IPS-20b (cell line): ENCODE results near the gene CIC.

Experiments used
- H3K27ac ChIP-seq: one replicate; pipeline ENCODE4 v1.5.1; 2013; ENCODE audit warnings: low read length
- H3K27me3 ChIP-seq: 2 replicates; pipeline ENCODE4 v1.6.1; 2013; ENCODE audit warnings: mild to moderate bottlenecking, low read length, inconsistent platforms; ENCODE audit not compliant: insufficient read depth
- H3K36me3 ChIP-seq: 2 replicates; pipeline ENCODE4 v1.6.1; 2013; ENCODE audit warnings: low read depth, mild to moderate bottlenecking, inconsistent platforms, low read length, moderate library complexity; ENCODE audit not compliant: insufficient read depth
- H3K4me1 ChIP-seq: 2 replicates; pipeline ENCODE4 v1.6.1; 2013; ENCODE audit warnings: mild to moderate bottlenecking, control low read depth, inconsistent platforms, low read length, moderate library complexity; ENCODE audit not compliant: insufficient read depth
- H3K4me3 ChIP-seq: 2 replicates; pipeline ENCODE4 v1.5.1; 2013; ENCODE audit warnings: mild to moderate bottlenecking, low read length, inconsistent platforms
- H3K9ac ChIP-seq: 2 replicates; pipeline ENCODE4 v1.6.1; 2013; ENCODE audit warnings: low read depth, mild to moderate bottlenecking, inconsistent platforms, low read length, moderate library complexity
- H3K9me3 ChIP-seq: 2 replicates; pipeline ENCODE4 v1.6.1; 2013; ENCODE audit warnings: mild to moderate bottlenecking, low read depth, low read length, inconsistent platforms; ENCODE audit not compliant: insufficient read depth

CIC gene

DNA sequence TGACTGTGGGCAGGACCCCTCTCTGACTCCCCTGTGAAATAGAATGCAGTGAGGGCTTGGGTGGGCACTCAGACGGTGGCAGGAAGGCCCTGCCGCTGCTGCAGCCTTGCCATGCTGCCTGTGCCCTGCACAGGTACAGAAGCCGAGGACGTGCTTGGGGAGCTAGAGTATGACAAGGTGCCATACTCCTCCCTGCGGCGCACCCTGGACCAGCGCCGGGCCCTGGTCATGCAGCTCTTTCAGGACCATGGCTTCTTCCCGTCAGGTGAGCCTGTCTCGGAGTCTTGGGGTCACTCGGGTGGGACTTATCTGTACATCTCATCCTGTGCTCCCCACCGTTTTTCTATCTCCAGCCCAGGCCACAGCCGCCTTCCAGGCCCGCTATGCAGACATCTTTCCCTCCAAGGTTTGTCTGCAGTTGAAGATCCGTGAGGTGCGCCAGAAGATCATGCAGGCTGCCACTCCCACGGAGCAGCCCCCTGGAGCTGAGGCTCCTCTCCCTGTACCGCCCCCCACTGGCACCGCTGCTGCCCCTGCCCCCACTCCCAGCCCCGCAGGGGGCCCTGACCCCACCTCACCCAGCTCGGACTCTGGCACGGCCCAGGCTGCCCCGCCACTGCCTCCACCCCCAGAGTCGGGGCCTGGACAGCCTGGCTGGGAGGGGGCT is 25.6 kb downstream of the CIC start:
- H3K36me3 ChIP-seq = peaks cover 59% of the 10 kb centered on the region
- no peaks in the 10 kb centered on the region for H3K4me1 ChIP-seq
- H3K27ac ChIP-seq = no peak overlapping the region

DNA sequence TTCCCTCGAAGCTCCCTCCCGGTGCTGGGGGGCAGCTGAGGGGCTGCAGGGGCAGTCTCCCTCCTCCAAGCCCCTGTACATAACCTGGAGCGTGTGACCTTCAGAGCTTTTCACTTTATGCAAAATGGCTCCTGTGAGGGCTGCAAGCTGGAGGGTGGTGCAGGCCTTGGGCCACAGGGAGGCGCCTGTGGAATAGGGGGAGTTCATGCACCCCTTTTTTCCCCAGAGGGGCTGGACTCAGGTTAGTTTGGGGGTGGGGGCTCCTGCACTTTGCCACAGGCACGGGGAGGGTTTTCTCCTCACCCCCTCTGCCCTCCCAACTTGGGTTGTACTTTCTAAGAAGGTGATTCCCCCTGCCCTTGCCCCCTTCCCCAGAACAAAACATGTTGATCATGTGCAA is 26.3 kb downstream of the CIC start:
- no peaks in the 10 kb centered on the region for H3K4me1 ChIP-seq
- no peaks in the 10 kb centered on the region for H3K27me3 ChIP-seq
- H3K36me3 ChIP-seq = peaks cover 58% of the 10 kb centered on the region
- H3K4me3 ChIP-seq = no peak overlapping the region
- no peaks in the 10 kb centered on the region for H3K9me3 ChIP-seq
- no peak overlapping the region for H3K27ac ChIP-seq
- H3K9ac ChIP-seq = no peak overlapping the region

More for the DNA sequence above, 25.6 kb downstream of the CIC start:
- H3K27me3 ChIP-seq = no peaks in the 10 kb centered on the region
- H3K9ac ChIP-seq = no peak overlapping the region
- no peaks in the 10 kb centered on the region for H3K9me3 ChIP-seq
- H3K4me3 ChIP-seq = no peak overlapping the region

DNA sequence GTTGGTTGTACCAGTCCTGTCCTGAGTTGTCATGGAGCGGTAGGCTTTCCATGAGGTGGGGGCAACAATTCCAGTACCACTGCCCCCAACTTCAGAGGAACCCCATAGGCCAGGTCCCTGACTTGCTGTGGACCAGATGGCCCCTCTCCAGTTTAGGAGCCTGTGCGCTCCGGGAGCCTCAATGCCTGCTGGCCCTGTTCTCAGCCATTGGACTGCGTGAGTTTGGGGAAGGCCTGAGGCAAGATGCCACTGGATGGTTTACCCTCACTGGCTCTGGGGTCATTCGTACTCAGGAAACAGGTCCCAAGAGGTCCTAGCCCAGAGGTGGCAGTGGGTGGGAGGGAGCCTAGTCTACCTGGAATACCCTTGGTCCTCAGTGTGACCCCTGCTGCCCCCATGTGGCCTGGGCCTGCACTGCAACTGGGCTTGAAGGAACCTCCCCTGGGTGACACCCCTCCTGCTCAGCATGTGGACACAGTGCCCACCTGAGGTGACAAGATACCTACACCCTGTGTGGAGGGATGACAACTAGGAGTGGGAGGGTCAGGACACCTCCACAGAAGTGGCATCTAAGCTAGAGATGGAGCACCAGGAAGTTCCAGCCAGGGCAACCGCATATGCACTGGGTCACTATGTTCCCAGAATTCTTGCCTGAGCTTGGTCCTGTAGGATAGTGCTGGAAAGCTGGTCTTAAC is 26.9 kb downstream of the CIC start:
- H3K27ac ChIP-seq = no peak overlapping the region
- no peak overlapping the region for H3K4me3 ChIP-seq
- H3K9ac ChIP-seq = no peak overlapping the region
- H3K9me3 ChIP-seq = no peaks in the 10 kb centered on the region
- H3K27me3 ChIP-seq = no peaks in the 10 kb centered on the region
- H3K4me1 ChIP-seq = no peaks in the 10 kb centered on the region
- peaks cover 52% of the 10 kb centered on the region for H3K36me3 ChIP-seq

DNA sequence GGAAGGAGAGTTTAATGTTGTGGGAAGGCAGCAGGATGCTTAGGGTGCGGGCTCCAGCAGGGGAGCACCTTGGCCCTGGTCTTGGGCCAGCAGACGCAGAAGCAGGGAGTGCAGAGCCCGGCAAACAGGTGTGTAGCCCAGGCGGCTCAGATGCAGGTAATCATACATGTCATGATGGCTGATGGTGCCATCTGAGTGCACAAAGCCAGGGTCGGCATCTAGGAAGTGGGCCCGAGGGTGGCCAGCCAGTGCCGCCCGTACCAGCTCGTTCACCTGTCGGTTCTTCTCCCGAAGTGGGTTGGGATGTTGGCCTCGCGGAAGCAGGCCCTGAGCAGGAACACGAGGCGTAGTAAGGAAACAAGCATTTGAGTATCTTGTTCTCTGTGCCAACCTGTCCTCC is 28.0 kb downstream of the CIC start:
- Histone ChIP-seq H3K9me3 (no peaks in the 10 kb centered on the region), H3K4me1 (no peaks in the 10 kb centered on the region), H3K4me3 (no peak overlapping the region), H3K27ac (no peak overlapping the region), H3K9ac (no peak overlapping the region), H3K27me3 (no peaks in the 10 kb centered on the region), H3K36me3 (peaks cover 44% of the 10 kb centered on the region)

DNA sequence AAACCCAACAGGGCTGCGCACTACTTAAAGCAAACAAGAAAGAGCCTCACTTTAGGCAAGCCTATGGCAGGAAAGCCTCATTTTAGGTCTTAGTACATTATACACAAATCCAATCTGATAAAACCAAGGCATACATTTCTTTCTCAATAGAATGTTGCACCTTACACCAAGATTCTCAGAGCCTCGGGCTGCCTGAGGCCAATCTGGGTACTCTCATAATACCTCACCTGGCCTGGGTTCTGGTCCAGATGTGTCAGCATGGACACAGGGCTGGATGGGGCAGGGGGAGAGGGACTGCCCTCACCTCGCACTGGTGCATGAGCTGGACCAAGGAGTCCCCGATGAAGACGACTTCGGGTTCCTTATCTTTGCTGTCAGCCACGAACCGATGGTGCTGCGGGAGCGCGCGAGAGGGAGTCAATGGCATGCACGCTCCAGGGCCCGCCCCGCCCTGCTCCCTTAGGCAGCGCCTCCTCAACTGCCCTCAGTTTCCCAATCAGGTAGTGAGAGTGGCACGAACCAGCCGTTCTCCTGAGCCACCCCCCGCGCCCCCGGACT is 32.7 kb downstream of the CIC start, which contains the start of gene PRR19:
PRR19 (plus strand) TSS at position 487 of the 558 bp plus-strand sequence. CDS start 7,453 bp downstream, outside the sequence.
- Histone ChIP-seq H3K9ac (peak within 1 kb of the TSS; percentile 93), H3K4me3 (peak within 1 kb of the TSS; percentile 75), H3K27ac (peak within 1 kb of the TSS; percentile 92), H3K27me3 (no peaks in the 10 kb centered on the region), H3K4me1 (peaks cover 7% of the 10 kb centered on the region; the same call in 1 of the 2 replicates), H3K36me3 (peaks cover 16% of the 10 kb centered on the region), H3K9me3 (no peaks in the 10 kb centered on the region)

DNA sequence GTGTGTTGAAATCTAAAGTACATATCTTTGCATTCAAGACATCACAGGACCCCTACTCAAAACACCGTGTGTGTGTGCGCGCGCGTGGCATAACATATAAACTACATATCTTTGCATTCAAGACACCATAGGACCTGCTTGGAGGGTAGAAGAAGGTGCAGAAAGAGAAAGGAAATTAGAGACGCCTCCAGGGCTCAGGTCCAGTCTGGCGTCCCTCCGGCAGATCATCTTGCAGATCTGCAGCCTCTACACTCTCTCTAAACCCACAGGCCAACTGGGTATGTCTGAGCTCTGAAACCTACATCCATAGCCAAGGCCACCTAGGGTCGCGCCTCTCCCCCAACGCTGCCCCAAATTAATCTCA is 34.0 kb downstream of the CIC start:
- Histone ChIP-seq H3K27me3 (no peaks in the 10 kb centered on the region), H3K4me3 (peak overlapping the region; percentile 56; the same call in 1 of the 2 replicates), H3K9me3 (no peaks in the 10 kb centered on the region), H3K9ac (peak overlapping the region; percentile 93; the same call in 1 of the 2 replicates), H3K27ac (no peak overlapping the region), H3K4me1 (peaks cover 7% of the 10 kb centered on the region; the same call in 1 of the 2 replicates), H3K36me3 (peaks cover 11% of the 10 kb centered on the region)

DNA sequence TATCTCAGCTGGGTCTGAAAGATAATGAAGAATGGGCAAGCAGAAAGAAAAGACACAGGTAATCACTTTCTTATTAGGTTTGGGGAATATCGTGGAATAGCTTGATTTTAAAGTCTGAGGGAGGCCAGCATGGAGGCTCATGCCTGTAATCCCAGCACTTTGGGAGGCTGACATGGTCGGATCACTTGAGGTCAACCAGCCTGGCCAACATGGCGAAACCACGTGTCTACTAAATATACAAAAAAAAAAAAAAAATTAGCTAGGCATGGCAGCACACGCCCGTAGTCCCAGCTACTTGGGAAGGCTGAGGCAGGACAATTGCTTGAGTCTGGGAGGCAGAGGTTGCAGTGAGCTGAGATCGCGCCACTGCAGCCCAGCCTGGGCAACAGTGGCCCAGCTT is 34.8 kb downstream of the CIC start:
- peaks cover 7% of the 10 kb centered on the region; the same call in 1 of the 2 replicates for H3K4me1 ChIP-seq
- H3K9me3 ChIP-seq = no peaks in the 10 kb centered on the region
- H3K27ac ChIP-seq = no peak overlapping the region
- H3K4me3 ChIP-seq = no peak overlapping the region
- no peaks in the 10 kb centered on the region for H3K27me3 ChIP-seq
- no peak overlapping the region; the same call in 1 of the 2 replicates for H3K9ac ChIP-seq
- H3K36me3 ChIP-seq = peaks cover 8% of the 10 kb centered on the region

DNA sequence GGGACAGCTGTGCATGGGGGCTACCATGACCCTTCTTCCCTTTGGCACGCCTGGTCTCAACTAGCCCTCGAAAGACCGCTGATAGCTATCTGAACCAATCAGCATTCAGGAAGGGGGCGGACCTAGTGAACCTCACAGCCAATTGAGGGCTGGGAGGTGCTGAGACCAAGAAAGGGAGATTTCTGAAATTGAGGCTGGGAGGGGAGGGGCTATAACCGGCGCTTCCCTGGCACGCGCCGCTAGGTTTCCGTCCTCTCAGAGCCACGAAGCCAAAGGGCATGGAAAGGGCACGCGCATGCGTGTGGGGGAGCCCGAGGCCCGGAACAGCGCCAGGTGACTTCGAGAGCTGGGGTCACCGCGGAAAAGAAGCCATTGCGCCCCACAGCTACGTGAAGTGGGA is 37.6 kb downstream of the CIC start:
- Histone ChIP-seq H3K36me3 (no peaks in the 10 kb centered on the region), H3K4me3 (no peak overlapping the region), H3K27me3 (no peaks in the 10 kb centered on the region), H3K27ac (no peak overlapping the region), H3K9ac (no peak overlapping the region), H3K4me1 (peaks cover 7% of the 10 kb centered on the region; the same call in 1 of the 2 replicates), H3K9me3 (no peaks in the 10 kb centered on the region)

DNA sequence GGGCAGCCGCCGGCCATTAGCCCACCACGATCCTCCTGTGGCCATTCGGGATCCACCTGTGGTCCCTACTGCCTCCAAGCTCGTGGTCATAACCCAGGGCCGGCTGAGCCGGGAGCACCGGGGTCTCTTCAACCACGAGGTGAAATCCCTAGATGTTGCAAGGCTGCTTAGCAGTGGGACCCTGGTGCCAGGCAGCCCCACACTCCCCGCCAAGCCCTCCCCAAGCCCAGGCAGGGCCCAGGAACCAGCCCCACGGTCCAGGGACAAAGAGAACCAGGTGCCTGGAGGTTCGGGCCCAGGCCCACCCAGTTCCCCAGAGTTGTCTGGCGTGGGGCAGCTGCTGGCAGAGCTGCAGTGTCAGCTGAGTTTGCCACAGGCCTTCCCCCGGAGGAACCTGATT is 40.6 kb downstream of the CIC start:
- Histone ChIP-seq H3K36me3 (no peaks in the 10 kb centered on the region), H3K9me3 (no peaks in the 10 kb centered on the region), H3K4me3 (no peak overlapping the region), H3K27me3 (peaks cover 24% of the 10 kb centered on the region), H3K27ac (no peak overlapping the region), H3K9ac (no peak overlapping the region), H3K4me1 (peaks cover 4% of the 10 kb centered on the region; the same call in 1 of the 2 replicates)

DNA sequence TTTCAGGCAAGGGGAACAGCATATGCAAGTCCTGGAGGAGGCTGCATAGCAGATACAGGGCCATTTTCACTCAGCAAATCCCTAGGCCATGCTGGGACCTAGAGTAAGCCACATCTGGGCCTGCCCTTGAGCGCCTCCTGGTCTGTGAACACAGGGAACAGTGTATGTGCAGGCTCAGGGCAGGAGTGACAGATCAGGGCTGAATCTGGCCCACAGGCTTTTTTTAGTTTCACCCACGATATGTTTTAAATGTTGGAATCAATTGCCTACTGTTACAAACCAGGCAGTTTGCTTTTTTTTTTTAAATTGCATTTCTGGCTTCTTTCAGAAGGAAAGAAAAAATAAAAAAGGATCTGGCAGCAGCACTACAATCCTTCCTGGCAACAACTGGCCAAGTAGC is 42.6 kb downstream of the CIC start:
- Histone ChIP-seq H3K36me3 (no peaks in the 10 kb centered on the region), H3K27ac (no peak overlapping the region), H3K9ac (no peak overlapping the region), H3K9me3 (no peaks in the 10 kb centered on the region), H3K27me3 (peaks cover 31% of the 10 kb centered on the region), H3K4me3 (no peak overlapping the region), H3K4me1 (peaks cover 4% of the 10 kb centered on the region; the same call in 1 of the 2 replicates)

DNA sequence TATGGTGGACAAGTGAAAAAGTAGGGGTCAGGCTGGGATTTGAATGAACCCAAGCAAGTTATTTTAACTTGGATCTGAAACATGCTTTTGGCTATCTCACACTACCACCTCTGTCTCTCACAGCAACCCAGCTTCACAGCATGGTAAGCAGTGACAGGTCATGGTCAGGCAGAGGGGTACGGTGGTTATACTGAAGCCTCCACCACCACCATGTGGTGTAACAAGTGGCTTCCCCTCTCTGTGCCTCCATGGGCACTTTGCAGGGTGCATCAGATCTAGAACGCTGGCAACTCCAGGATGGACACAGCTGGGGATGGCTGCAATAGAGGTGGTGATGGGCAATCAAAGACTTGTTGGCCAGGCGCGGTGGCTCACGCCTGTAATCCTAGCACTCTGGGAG is 43.3 kb downstream of the CIC start:
- Histone ChIP-seq H3K27me3 (peaks cover 37% of the 10 kb centered on the region), H3K36me3 (no peaks in the 10 kb centered on the region), H3K4me3 (no peak overlapping the region), H3K27ac (no peak overlapping the region), H3K9me3 (no peaks in the 10 kb centered on the region), H3K9ac (no peak overlapping the region), H3K4me1 (peaks cover 4% of the 10 kb centered on the region; the same call in 1 of the 2 replicates)
